NOMO-1 treated with DMSO at 0.1 percent for 48 hours (cell line): ENCODE results near the gene FBXL13.
"Not testable (repeated sequence)": the region's sequence is repeated elsewhere in the genome, so short reads cannot be mapped to it uniquely, and the experiment has no call there.

ENCODE experiments used
- DNase-seq: peaks from one replicate; lab custom pipeline; 2025; ENCODE audit not compliant: unreplicated experiment; lab: John Stamatoyannopoulos, UW

Gene FBXL13

DNA sequence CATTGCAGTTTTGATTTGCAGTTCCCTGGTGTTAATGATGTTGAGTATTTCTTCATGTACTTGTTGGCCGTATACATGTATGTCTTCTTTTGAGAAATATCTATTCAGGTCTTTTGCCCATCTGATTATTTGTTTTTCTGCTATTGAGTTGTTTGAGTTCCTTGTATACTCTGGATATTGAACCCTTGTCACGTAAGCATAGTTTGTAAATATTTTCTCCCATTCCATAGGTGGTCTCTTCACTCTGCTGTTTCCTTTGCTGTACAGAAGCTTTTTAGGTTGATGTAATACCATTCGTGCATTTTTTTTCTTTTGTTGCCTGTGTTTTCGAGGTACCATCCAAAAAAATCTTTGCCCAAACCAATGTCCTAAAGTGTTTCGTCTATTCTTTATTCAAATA, 205.4 kb downstream of the FBXL13 start:
- DNase-seq = no peak

DNA sequence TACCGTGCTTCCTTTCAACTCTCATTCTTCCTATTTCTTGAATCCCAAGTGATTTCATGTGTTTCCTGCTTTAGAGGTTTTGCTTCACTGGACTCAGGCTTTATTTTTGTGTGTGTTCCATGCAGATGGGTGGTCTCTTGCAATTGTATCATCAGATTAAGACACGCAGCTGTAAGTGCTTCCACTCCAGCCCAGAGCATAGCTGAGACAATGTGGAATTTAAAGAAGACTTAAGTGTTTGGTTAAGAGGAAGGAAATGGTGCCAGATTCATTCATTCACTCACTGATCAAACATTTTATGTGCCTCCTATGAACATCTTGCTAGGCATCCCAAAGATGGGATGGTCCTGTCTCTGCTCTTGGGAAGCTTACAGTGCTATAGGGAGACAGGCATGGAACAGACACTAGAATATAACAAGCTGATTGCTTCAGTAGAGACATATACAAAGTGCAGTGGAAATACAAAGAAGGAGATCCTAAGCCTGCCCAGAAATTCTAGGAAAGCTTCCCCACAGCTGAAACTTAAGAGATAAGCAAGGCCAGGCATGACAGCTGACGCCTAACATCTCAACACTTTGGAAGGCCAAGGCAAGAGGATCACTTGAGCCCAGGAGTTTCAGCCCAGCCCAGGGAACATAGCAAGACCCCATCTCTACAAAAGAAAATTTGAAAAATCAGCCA, 207.9 kb downstream of the FBXL13 start:
- DNase-seq = no peak

DNA sequence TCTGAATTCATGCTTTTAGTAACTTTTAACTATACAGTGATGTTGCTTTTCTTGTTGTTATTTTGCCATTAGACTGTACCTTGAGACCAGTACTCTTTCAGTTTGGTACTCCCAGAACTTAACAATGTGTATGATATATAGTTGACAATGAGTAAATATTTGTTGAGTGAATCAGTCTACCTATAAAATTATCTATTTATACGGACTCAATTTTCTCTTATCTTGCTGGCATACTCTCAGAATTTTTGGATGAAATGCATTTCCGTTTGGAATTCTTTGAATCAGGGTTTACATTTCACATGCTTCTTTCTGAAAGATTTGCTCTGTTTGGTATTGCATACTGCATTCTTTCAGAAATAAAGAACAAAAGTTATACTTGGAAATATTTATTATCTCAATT, 209.6 kb downstream of the FBXL13 start:
- DNase-seq = no peak

DNA sequence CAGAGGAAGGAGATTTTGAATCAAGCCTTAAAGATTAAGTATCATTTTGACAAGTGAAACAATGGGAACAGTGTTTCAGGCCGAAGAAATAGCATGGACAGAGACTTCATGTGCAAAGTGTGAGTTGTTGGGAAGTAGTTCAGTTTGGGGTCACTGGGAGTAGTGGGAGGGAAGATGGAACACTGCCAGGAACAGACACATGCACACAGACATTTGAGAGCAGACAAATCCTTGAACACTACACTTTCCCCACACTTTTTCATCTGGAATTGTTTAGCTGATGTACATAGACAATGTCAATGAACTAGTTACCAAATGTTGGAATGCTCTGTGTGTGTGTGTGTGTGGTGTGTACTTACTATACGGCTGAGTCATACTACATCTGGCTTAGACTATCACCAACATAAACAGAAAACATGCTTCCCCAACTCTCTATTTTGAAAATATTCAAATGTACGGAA, 214.2 kb downstream of the FBXL13 start:
- DNase-seq = no peak

DNA sequence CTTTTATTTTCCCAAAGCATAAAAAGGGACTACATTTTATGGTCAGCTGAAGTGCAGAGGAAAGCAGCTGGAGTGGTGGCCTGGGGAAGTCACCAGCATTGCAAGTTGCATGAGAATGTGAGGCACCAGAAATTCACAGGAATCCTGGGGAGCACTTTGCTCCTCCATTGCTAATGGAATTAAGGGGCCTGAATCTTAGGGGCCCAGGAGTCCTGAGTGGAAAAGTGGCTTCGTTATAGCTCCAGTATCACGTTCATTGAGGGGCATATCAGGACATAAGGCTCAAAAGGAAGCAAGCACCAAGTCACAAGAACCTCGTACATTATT, 214.8 kb downstream of the FBXL13 start:
- no peak for DNase-seq

DNA sequence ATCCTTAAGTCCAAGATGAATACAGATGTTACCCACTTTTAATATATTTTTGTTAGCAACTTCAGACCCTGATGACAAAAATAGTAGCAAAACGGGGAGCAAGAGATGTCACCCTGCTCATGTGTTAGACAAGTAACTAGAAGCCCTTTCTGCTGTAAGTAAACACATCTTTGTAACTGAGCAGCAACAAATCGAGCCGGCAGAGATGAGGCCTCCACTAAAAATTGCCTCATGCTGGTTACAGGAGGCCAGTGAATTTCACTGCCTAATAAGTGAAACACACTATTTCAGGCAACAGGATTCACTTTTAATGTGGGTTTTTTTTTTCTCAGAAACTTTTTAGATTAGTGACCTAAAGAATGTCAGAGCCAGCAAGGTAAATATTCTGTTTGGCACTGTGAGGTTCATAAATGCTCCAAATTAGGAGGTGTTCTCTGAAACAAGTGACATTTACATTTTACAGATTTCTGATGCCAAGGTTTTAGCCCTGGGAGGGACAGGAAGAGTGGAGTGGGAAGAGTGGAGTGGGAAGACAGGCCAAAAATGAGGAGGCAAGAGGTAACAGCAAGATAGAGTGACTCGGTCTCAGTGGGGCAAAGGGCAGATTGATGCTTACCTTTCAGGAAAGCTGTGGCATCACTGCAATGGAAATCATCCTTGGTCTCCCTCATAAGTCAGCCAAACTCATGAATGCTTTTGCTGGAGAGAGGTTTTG, 215.4 kb downstream of the FBXL13 start:
- DNase-seq = no peak

DNA sequence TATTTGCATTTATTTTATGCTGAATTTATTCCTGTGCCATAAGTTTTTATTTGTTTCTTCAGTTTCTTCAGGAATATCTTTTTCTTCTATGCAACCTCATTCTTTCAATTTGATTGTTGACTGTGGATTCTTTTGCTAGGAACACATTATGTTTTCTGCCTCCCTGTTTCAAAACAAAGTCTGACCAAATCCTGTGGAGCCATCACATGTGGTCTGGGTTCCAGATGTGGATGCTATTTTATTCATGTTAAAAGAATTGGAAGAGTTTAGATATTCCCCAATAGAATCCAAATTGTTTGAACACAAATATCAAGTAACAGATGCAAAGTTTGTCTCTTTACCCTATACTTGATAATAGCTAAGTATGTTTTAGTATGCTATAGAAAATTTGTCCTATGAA, 218.6 kb downstream of the FBXL13 start:
- no peak for DNase-seq

DNA sequence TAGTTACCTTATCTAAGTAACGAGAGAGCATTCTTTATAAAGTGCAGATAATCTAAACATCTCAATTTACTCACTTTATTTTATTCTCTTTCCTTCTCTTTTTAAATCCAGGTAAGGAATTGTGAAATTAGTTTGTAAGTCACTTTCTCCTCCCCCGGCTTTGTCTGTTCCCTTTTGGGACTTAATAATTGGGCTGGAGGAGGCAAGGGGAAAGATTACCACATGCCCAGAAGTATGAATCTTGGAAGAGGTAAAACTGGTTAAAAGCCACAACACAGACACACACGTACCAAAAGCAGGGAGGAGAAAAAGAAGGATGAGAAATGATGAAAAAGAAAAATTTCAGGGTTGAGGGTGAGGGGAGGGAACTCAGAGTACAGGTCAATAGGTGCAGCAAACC, 225.1 kb downstream of the FBXL13 start:
- DNase-seq = no peak

DNA sequence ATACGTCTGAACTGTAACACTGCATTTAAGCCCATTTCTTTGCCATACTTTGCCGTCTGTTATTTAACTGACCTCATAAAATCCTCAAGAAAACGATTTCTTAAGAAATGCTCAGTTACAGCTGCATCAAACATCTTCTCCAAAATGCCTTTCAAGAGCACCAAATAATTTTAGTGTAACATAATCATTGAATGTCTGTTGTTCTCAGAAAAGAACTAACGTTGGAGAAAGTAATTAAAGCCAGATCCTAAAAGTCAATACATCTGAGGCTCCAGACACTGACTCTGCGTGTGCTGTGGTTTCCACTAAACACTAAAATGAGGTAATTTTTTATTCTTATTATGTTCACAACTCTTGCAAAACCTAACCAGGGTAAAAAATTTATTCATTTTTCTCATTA, 225.5 kb downstream of the FBXL13 start:
- no peak for DNase-seq

DNA sequence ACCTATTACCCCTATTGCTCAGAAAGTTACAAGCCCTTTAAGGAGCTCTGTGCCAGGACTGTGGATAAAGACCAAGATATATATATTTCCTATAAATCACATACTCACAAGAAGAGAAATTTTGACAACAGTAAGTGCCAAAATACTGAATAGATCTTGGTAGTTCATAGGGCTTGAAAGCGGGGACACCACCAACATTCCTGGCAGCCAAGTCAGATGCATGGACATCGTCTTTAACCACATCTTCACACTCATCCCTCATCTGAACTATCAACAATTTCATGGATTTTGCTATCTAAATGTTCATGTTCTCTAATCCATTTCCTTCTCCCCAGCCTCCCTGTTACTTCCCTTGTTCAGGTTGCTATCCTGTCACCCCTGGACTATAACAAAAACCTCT, 229.2 kb downstream of the FBXL13 start:
- no peak for DNase-seq

DNA sequence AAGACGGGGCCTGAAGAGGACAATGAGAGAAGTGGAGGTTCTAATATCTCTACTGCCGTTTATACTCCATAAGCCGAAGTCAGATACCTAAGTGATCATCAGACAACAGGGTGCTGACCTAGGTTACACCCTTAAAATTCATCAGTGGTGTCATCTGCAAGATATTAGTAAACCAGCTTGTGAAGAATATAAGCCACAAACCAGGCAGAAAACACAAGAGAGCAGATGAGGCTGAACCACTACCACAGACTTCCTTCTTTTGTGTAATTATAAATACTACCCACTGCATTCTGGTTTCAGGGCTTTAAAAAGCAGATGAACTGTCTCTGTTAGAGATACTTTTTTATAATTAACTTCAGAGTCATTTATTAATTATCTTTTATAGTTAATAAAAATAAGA, 230.7 kb downstream of the FBXL13 start:
- peak; percentile 37 for DNase-seq

DNA sequence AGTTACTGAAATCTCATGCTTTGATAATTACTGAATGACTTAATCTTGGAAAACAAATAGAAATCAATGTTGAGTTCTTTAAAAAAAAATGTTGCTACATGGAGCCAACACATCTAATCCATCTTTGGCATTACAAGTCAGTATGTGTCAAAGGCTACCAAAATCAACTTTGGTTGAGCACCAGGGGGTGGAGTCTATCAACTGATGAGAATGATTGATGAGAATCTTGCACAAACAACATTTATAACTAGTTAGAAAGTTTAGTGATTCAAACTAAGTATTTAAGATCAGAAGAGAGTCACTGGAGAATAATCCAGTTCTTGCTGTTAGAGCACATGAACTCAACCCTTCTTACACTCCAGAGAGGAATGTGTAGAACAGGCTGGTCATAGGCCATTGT, 232.3 kb downstream of the FBXL13 start:
- DNase-seq = no peak

DNA sequence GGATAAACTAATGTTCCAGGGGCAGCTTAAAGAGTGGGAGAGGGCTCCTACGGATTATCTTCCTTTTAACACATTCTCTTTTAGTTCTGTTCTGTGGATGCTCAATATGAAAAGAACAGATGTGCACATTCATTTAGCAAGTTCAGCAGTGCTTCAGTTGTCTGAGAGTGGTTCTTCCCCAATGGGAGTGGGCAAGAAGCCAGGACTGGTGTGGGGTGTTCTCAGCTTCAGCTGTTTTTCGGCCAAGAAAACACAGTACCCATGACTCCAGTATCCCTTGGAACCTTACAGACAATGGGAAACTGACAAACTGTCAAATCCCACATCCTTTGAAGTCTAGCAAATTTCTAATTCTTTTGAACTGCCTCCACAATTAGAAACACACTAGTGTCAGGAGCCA, 233.3 kb downstream of the FBXL13 start:
- DNase-seq = no peak

DNA sequence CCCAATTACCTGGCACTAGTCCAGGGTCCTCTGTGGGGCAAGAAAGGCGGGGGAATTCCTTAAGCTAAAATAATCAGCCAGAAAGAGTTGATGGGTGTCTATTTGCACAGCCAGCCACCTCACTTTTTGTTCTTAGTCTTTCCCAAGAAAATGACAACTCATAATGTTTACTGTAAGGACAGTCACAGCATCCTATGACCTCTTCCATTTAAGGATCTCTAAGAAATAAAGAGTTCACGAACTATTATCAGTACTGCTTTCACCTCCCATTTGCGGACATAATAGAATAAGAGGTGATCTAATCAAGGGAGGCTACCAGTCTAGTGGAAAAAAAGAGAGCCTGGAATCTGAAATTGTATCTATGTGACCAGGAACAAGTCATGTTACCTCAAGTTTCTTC, 234.2 kb downstream of the FBXL13 start:
- no peak for DNase-seq

DNA sequence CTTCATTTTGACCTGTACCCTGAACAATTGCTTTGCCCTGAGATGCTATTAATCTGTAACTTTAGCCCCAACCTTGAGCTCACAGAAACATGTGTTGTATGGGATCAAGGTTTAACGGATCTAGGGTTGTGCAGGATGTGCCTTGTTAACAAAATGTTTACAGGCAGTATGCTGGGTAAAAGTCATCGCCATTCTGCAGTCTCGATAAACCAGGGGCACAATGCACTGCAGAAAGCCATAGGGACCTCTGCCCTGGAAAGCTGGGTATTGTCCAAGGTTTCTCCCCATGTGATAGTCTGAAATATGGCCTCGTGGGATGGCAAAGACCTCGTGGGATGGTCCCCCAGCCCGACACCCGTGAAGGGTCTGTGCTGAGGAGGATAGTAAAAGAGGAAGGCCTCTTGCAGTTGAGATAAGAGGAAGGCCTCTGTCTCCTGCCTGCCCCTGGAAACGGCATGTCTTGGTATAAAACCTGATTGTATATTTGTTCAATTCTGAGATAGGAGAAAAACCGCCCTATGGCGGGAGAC, 236.0 kb downstream of the FBXL13 start:
- not testable (repeated sequence) for DNase-seq

DNA sequence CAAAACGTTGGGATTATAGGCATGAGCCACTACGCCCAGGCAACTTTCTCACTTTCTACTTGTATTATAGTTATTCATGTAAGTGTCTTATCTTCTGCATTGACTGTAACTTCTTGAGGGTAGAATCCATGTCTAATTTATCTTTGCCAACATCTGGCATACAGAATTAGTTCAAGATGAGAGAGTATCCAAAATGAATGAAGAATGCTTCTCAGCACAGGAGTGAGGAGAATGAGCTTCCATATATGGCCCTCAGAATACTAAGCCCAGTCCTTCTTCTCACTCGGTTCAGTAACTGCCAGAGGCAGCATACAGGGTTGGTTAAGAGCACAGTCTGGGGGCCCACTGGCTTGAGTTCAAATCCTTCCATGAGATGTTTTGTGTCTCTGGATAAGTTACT, 236.8 kb downstream of the FBXL13 start:
- no peak for DNase-seq

DNA sequence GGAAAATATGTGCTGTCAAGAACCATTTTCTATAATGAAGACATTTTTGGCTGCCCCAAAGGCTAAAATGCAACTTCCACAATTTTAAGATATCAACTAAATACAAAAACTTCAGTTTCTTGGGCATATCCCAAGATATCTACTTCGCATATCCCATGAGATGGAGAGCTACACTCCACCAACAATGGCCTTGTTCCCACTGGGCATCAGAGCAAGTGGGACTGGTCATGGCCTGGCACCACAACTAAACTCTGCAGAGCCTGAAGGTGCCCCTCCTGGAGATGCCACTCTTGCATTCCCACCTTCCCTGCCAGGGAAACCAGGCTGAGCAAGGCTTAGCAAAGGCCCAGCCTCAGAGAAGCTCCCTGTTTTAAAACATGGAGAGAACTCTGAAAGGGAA, 237.6 kb downstream of the FBXL13 start:
- DNase-seq = no peak

DNA sequence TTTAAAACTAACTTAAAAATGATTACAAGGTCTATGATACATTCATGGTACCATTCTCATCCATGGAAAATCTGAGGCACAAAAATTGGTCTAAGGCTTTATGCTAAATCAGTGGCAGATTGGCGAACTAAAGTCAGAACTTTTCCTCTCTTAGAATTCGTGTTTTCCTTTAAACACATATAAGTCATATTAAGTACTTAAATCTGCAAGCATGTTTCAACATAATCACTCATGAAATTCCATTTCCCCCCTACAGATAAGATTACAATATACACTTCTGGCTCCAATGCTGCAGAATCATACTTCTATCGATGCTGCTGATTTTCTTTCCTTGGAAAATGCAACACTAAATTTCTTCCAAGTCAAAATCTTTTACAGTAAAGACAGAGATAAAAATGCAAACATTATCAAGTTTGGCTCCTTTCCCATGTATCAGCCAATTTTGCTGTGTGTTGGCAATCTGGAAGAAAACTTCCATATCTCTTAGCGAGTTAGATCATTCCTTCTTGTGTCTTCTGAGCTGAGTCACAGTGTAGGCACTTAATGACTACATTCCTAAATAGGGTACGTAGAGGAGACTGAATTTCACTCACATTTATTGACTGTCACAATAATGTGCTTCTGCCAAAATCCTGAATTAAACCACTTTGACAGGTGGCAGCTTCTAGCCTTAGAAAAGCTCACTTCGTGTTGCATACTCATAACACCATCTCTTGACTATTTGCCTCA, 238.2 kb downstream of the FBXL13 start:
- DNase-seq = no peak

DNA sequence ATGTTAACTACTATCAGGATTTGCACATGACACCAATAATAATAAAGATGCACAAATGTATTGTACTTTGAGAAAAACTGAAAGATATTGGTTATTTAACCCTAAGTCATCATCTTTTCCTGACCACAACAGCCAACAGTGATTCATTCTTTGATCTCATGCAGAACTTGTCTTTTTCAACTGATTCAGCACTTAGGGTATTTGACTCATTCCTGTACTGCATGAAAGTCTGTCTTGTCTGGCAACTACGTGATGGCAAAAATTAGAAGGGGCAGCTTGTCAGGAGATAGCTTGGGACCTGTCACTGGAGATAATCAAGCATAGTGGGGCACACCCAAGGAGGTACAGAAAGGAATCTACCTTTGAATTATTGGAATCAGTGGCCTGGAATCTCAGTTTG, 239.6 kb downstream of the FBXL13 start:
- no peak for DNase-seq

DNA sequence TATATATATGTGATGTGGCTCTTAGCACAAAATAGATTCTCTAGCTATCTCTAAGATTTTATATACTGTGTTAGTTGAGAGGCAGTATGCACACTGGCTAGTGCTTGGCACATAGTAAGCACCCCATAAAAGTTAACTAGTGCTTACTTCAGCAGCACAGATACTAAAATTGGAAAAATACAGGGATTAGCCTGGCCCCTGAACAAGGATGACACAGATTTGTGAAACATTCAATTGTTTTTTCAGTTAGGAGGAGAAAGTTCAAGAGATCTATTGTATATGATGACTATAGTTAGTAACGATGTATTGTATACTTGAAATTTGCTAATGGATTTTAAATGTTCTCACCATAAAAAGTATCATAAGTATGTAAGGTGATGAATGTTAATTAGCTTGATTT, 240.1 kb downstream of the FBXL13 start:
- DNase-seq = no peak

DNA sequence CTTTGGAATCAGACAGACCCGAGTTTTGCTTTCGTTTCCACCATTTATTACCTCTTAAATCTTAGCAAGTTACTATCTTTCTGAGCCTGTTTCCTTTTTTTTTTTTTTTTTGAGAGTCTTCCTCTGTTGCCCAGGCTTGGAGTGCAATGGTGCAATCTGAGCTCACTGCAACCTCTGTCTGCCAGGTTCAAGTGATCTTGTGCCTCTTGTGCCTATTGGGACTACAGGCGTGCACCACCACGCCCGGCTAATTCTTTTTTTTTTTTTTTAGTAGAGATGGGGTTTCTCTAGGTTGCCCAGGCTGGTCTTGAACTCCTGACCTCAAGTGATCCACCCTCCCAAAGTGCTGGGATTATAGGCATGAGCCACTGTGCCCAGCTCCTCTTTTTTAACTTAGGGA, 241.3 kb downstream of the FBXL13 start:
- DNase-seq = no peak

DNA sequence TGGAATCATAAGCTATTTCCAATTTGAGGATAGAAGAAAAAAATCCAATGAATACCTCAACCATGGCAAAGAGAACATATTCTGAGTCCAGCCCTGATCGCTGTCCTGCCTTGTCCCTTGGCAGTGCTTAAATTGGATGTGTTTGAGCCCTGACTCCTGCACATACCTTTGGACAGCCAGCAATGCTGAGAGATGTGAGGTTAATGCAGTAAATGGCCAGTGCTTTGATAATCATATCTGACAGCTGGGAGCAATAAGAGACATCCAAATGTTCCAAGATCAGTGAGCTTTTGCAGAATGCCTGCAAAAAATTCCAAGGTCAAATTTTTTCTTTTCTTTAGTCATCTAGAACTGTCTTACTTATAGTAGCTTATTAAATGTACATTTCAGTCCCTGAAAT, 241.9 kb downstream of the FBXL13 start:
- DNase-seq = no peak
